ENCODE measurements around the gene MROH2A. TPM values are rescaled to one million over a fixed set of nuclear protein-coding genes. Genes with fewer than 3 reads are reported as not detected.
A peak's percentile ranks its signal among the peaks of the same experiment; 100 is the strongest.

MROH2A gene
- total and polyA plus RNA-seq, 12 donors, result not detected

DNA sequence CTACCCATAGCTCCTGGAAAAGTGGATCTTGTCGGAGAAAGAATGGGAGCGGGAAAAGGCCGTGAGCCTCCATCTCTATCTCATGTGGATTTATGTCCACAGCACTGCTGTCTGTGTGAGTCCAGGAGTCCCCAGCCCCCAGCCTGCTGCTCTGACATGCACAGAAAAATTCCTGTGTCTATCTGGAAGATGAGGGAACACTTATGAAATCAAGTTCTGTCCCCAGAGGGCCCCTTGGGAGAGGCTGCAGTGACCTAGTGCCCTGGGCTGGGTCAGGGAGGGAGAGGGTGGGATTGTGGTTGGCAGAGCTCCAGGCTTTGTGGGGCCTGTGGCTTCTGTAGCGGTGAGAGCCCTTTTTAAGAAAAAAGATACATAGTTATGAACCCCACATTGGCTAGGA, 38.6 kb downstream of the MROH2A start:
- DNase-seq (peak in 1 of 2 donors; percentile 34), ATAC-seq (peak in 1 of 8 donors; percentile 16)
- TF ChIP-seq, protein P1, sequence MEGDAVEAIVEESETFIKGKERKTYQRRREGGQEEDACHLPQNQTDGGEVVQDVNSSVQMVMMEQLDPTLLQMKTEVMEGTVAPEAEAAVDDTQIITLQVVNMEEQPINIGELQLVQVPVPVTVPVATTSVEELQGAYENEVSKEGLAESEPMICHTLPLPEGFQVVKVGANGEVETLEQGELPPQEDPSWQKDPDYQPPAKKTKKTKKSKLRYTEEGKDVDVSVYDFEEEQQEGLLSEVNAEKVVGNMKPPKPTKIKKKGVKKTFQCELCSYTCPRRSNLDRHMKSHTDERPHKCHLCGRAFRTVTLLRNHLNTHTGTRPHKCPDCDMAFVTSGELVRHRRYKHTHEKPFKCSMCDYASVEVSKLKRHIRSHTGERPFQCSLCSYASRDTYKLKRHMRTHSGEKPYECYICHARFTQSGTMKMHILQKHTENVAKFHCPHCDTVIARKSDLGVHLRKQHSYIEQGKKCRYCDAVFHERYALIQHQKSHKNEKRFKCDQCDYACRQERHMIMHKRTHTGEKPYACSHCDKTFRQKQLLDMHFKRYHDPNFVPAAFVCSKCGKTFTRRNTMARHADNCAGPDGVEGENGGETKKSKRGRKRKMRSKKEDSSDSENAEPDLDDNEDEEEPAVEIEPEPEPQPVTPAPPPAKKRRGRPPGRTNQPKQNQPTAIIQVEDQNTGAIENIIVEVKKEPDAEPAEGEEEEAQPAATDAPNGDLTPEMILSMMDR (IDR thresholded peaks at IDR 0.05), result no peak
- peaks cover 0 to 38% (median 0%) of the 10 kb centered on the region in 7 donors for H3K27me3 ChIP-seq
- no peak overlapping the region for H3K27ac ChIP-seq
- H3K4me3 ChIP-seq, result no peak overlapping the region
- intact Hi-C loops (cut with DNase I), result no loop called here
- 71 to 77% methylated on average over 4 of the region's 4 CpGs for WGBS, 2 donors
- no peaks in the 10 kb centered on the region for H3K36me3 ChIP-seq
- H3K9me3 ChIP-seq, result peaks cover 0 to 9% (median 0%) of the 10 kb centered on the region in 11 donors
- no peaks in the 10 kb centered on the region for H3K4me1 ChIP-seq

DNA sequence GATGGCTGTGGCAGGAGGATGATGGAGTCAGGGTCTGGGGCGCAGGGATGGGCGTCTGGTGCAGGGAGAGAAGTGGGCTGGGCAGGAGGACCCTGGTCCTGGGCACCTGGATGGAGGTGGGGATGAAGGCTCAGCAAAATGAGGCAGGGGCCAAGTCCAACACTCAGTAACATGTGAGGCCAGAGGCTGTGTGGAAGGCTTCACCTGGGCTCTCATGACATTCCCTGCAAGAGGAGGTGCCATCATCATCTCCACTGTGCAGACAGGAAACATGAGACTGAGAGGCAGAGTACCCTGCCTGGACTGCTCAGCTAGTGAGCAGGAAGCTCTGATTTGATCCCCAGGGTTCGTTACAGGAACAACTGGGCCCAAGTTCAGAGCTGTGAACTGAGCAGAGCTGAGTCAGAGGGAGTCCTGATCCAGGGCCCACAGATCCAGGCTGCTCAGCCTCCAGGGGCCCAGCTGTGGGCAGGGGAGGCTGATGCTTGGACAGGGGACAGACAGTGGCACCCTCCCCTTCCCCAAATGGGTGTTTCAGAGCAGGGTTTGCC, 39.3 kb downstream of the MROH2A start:
- Histone ChIP-seq H3K36me3 (no peaks in the 10 kb centered on the region), H3K9me3 (peaks cover 0 to 9% (median 0%) of the 10 kb centered on the region in 11 donors), H3K4me3 (no peak overlapping the region), H3K27me3 (peaks cover 0 to 34% (median 0%) of the 10 kb centered on the region in 7 donors), H3K27ac (no peak overlapping the region), H3K4me1 (no peaks in the 10 kb centered on the region)
- DNase-seq, result no peak
- WGBS, 2 donors, result 66 to 73% methylated on average over 3 of the region's 3 CpGs
- ATAC-seq, result peak in 1 of 8 donors; percentile 5
- TF ChIP-seq, protein P1 (IDR thresholded peaks at IDR 0.05), result no peak
- intact Hi-C loops (cut with DNase I), result no loop called here

DNA sequence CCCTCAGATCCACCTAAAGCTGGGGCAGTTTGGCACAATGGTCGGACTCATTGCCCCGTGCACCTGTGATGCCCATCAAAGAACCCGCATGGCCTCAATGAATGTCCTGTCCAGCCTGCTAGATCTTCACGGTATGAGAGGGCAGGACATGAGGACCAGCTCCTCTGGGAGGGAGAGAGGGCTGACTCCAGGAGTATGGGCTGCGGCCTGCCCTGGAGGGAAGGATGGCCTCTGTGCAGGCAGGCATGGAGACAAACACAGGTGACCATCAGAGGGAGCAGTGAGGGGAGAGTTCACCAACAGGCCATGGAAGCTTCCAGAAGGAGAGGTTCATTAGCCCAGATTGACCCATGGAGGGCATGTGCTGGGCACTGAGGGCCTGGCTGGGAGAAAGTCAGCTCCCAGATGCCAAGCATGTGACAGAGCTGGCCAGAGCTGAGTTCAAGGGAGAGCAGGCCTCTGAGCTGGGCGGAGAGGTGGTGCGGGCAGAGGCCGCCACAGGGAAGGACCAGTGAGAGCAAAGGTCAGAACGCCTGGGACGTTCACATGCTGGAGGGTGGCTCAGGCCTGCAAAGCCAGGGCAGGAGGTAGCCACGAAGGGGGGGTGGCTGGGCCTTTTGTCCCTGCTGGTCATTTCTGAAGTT, 40.0 kb downstream of the MROH2A start:
- DNase-seq (no peak), ATAC-seq (no peak)
- Histone ChIP-seq H3K9me3 (peaks cover 0 to 9% (median 0%) of the 10 kb centered on the region in 11 donors), H3K4me1 (no peaks in the 10 kb centered on the region), H3K27ac (no peak overlapping the region), H3K36me3 (no peaks in the 10 kb centered on the region), H3K4me3 (no peak overlapping the region), H3K27me3 (peaks cover 0 to 34% (median 0%) of the 10 kb centered on the region in 7 donors)
- TF ChIP-seq, protein P1 (IDR thresholded peaks at IDR 0.05), result no peak
- intact Hi-C loops (cut with DNase I), result no loop called here
- 90 to 91% methylated on average over 11 of the region's 11 CpGs for WGBS, 2 donors

DNA sequence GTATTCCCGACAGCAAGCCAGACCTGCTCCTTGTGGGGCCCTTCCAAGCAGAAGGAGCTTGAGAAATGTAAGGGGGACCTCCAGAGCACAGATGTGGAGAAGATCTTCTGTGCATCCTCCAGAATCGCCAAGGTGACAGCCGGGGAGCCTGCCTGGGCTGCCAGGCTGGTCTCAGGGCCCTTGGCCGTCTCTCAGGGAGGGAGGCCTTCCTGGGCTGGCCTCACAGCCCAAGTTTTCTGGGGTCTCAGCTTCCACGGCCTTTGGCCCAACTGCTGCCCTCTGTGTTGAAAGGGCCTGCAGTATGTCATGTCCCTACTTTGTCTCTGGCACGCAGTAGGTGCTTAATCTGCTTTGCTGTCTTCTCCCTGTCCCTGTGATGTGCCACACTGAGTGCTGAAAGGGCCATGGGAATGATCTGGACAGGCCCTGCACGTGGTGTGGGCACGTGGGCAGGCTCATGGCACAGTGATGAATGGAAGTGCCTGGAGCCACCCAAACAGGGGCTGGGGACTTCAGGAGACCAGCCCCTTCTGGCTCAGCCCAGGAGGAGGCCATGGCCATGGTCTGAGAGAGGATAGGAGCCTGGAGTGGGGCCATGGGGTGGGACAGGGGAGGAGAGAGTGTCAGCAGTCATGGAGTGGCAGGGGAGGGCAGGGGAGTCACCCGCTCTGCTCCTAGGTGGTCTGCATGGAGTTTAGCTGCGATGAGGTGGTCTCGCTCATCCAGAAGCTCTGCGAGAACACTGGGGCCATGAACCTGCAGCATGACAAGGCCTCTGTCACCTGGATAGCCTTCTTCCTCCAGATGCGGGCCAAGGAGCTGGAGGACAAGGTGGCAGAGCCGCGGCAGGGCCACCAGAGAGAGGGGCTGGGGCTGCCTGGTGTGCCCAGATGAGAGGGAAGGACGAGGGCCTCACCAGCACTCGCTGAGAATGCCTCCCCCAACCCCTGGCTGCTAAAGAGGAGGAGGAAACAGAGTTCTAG, 40.8 kb downstream of the MROH2A start:
- H3K36me3 ChIP-seq, result no peaks in the 10 kb centered on the region
- peaks cover 0 to 34% (median 0%) of the 10 kb centered on the region in 7 donors for H3K27me3 ChIP-seq
- TF ChIP-seq, protein P1 (IDR thresholded peaks at IDR 0.05), result no peak
- no peak for ATAC-seq
- intact Hi-C loops (cut with DNase I), result no loop called here
- no peaks in the 10 kb centered on the region for H3K4me1 ChIP-seq
- DNase-seq, result no peak
- WGBS, 2 donors, result 76 to 81% methylated on average over 17 of the region's 17 CpGs
- H3K9me3 ChIP-seq, result peaks cover 0 to 9% (median 0%) of the 10 kb centered on the region in 11 donors
- no peak overlapping the region for H3K4me3 ChIP-seq
- no peak overlapping the region for H3K27ac ChIP-seq
